Epithelial cell of proximal tubule (primary cell): Measurements from ENCODE around the gene XPA. TPM values are rescaled to one million over a fixed set of nuclear protein-coding genes. Genes with fewer than 3 reads are reported as not detected.

Experiments
- DNase-seq: peaks from one replicate; pipeline ENCODE4 v3.0.0-alpha.2; 2011; ENCODE audit warnings: low read depth
- H3K4me3 ChIP-seq: 2 replicates; pipeline ENCODE4 v1.5.1; 2011; ENCODE audit warnings: low read depth, mild to moderate bottlenecking, low read length
- CTCF ChIP-seq: conservative IDR thresholded peaks from 2 replicates; pipeline ENCODE4 v1.5.1; 2012; ENCODE audit warnings: low read depth, mild to moderate bottlenecking, low read length
- total RNA-seq: library from RNA; depleted of rRNA; stranded (reverse); fragments of >200 nt; gene quantifications from 2 replicates; pipeline ENCODE4 v1.2.3, GENCODE V29; 2015

XPA gene
- total RNA-seq, 1 donor from 2014 or later, result 7.6 TPM

GRCh38 chr9:97737429-97737828 lies 40.3 kb upstream of the XPA start:
- DNase-seq, result no peak
- no peak overlapping the region for H3K4me3 ChIP-seq
- no peak for TF ChIP-seq CTCF

DNA sequence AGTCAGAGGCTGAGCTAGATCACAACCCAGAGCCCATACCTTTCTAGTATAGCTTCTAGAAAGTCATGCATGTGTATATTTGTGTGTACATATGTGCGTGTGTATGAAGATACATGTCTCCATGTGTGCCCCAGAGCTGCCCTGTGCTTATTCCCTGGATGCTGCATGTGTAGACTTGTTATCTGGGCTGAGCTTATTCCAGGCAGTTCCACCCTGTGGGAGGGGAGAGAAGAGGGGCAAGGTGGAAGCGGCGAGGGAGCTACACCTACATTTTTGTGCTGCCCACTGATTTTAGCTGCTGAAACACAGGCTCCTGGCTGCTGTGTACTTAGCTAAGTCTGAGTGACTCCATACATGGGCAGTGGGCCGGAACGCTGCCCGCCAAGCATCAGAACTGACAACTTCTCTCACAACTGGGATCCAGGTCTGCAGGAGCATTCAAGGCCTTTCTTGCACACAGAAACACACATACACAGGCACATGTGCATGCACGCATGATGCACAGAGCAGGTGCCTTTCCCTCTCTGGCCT lies 38.0 kb upstream of the XPA start:
- no peak for DNase-seq
- H3K4me3 ChIP-seq, result no peak overlapping the region
- no peak for TF ChIP-seq CTCF

DNA sequence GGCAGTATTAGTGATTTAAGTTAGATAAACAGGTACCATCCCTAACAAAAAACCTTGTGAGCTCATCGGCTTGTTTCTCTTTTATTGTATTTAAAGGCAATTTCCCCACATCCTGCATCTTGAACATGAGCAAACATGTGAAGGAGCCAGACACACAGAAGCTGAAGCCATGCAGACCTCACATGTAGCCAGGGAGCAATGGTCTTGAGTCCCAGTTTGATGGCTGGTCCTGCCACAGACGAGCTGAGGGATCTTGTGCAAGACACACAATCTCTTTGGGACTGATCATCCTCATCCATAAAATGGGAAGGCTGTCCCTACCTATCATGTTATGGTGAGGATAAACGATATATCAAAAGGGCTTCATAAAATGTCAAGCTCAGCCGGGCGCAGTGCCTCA lies 29.6 kb upstream of the XPA start:
- no peak for TF ChIP-seq CTCF
- H3K4me3 ChIP-seq, result no peak overlapping the region
- DNase-seq, result no peak

GRCh38 chr9:97723819-97724218 lies 26.7 kb upstream of the XPA start:
- no peak overlapping the region for H3K4me3 ChIP-seq
- no peak for TF ChIP-seq CTCF
- no peak for DNase-seq

GRCh38 chr9:97722331-97722730 lies 25.2 kb upstream of the XPA start:
- no peak overlapping the region for H3K4me3 ChIP-seq
- no peak for DNase-seq
- TF ChIP-seq CTCF, result no peak

- no peak for DNase-seq
- TF ChIP-seq CTCF, result no peak
- H3K4me3 ChIP-seq, result no peak overlapping the region
Measured at GRCh38 chr9:97721396-97721795, 24.3 kb upstream of the XPA start.

- DNase-seq, result no peak
- no peak overlapping the region for H3K4me3 ChIP-seq
- no peak for TF ChIP-seq CTCF
Measured at GRCh38 chr9:97717866-97718265, 20.7 kb upstream of the XPA start.
